PC-3 (cell line): ENCODE results near the gene PRPH.
"Not testable (repeated sequence)": the region's sequence is repeated elsewhere in the genome, so short reads cannot be mapped to it uniquely, and the experiment has no call there.

Source experiments
- EZH2 ChIP-seq: fragments of 300-600 bp; sonication (generic); IDR thresholded peaks from one replicate; pipeline ENCODE4 v1.6.1; 2017; ENCODE audit warnings: antibody characterized with exemption, mild to moderate bottlenecking, low read length; ENCODE audit not compliant: unreplicated experiment
- EZH2phosphoT487 ChIP-seq: fragments of 300-600 bp; sonication (generic); IDR thresholded peaks from 2 replicates; pipeline ENCODE4 v1.6.1; 2018; ENCODE audit warnings: mild to moderate bottlenecking, antibody characterized with exemption, low read length, borderline replicate concordance
- TF ChIP-seq, protein P1 (sequence below): fragments of 300-600 bp; sonication (generic); conservative IDR thresholded peaks from 2 replicates; pipeline ENCODE4 v1.5.1; 2017; ENCODE audit warnings: antibody characterized with exemption, low read depth, mild to moderate bottlenecking, low read length

- TF ChIP-seq, protein P1, sequence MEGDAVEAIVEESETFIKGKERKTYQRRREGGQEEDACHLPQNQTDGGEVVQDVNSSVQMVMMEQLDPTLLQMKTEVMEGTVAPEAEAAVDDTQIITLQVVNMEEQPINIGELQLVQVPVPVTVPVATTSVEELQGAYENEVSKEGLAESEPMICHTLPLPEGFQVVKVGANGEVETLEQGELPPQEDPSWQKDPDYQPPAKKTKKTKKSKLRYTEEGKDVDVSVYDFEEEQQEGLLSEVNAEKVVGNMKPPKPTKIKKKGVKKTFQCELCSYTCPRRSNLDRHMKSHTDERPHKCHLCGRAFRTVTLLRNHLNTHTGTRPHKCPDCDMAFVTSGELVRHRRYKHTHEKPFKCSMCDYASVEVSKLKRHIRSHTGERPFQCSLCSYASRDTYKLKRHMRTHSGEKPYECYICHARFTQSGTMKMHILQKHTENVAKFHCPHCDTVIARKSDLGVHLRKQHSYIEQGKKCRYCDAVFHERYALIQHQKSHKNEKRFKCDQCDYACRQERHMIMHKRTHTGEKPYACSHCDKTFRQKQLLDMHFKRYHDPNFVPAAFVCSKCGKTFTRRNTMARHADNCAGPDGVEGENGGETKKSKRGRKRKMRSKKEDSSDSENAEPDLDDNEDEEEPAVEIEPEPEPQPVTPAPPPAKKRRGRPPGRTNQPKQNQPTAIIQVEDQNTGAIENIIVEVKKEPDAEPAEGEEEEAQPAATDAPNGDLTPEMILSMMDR = not testable (repeated sequence)
- TF ChIP-seq EZH2phosphoT487, EZH2: not testable (repeated sequence)
Observed at GRCh38 chr12:49320411-49321103, 25.6 kb downstream of the PRPH start.
